Amniotic epithelial cell (primary cell): Measurements from ENCODE around the gene KRT9.
A peak's percentile ranks its signal among the peaks of the same experiment; 100 is the strongest.
"Not testable (repeated sequence)": the region's sequence is repeated elsewhere in the genome, so short reads cannot be mapped to it uniquely, and the experiment has no call there.

ENCODE experiments used
- DNase-seq: peaks from one replicate; pipeline ENCODE4 v3.0.0-alpha.2; 2010; ENCODE audit warnings: low read depth

Gene KRT9

GRCh38 chr17:41579484-41580243 lies 7.8 kb upstream of the KRT9 start:
- DNase-seq, result peak; percentile 72

DNA sequence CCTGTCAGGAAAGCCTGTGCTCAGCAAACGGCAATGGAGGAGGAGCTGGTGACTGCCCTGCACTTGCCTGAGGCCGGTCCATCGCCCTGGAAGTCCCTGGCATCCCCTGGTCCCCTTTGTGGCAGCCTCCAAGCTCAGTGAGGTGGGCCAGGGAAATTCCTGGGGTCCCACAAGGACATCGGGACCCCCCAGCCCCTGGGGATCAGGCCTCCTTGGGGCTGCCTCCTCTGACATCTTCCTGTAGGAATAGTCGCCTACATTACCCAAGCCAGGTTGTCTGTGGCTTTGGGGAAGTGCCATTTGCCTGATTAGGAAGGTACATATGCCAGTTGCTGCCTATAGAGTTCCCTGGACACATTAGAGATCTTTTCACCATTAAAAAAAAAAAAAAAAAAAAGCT lies 7.1 kb upstream of the KRT9 start:
- no peak for DNase-seq

GRCh38 chr17:41578538-41578937 lies 6.7 kb upstream of the KRT9 start:
- DNase-seq, result no peak

DNA sequence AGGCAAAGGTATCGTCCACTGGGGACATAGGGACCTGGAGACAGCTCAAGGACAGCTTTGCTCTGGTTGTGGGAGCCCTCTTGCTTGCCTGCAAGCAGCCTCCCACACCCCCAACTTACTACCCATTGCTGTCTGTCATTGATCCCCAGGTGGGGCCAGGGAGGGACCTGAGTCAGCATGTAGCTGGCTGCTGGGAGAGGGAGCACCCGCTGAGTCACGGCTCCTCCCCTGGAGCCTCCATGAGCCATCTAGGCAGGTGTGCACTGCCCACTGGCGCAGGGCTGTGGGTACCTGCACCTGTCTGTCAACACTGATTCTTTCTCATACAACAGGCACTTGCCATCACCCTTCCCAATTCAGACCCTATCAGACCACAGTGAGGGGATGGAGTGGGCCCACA lies 4.9 kb upstream of the KRT9 start:
- DNase-seq, result not testable (repeated sequence)

- no peak for DNase-seq
Measured at GRCh38 chr17:41575336-41575735, 3.5 kb upstream of the KRT9 start.

DNA sequence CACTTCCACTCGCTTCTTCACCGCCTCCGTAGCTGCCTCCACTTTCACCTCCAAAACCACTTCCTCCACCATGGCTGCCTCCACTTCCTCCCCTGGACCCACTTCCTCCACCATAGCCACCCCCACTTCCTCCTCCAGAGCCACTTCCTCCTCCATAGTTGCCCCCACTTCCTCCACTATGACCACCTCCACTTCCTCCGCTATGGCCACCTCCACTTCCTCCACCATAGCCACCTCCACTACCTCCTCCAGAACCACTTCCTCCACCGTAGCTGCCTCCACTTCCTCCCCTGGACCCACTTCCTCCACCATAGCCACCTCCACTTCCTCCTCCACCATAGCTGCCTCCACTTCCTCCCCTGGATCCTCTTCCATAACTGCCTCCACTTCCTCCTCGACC lies 4.5 kb downstream of the KRT9 start:
- DNase-seq, result no peak

- no peak for DNase-seq
Measured at GRCh38 chr17:41565338-41565737, 6.5 kb downstream of the KRT9 start.

- DNase-seq, result no peak
Measured at GRCh38 chr17:41563607-41564170, 8.2 kb downstream of the KRT9 start.

- no peak for DNase-seq
Measured at GRCh38 chr17:41561554-41561953, 10.3 kb downstream of the KRT9 start.

- DNase-seq, result peak; percentile 78
Measured at GRCh38 chr17:41559548-41559947, 12.3 kb downstream of the KRT9 start.

DNA sequence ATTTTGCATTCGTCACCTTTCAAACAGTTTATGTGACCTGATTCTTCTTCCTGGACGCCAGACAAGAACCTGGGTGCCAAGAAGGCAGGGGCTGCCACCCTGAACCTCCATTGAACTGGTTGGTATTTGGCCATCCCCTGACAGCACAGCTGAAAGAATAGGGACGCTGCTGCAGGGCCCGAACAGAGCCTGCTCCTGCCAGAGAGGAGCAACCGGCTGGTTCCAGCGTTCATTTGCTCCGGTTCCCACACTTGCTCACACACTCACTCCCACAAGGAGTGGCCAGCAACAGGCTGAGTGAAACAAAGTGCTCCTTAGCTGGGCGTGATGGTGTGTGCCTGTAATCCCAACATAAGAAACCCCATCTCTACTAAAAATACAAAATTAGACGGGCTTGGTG lies 14.9 kb downstream of the KRT9 start:
- no peak for DNase-seq

GRCh38 chr17:41556306-41556705 lies 15.6 kb downstream of the KRT9 start:
- no peak for DNase-seq

- DNase-seq, result peak; percentile 65
Measured at GRCh38 chr17:41555105-41555887, 16.6 kb downstream of the KRT9 start.

DNA sequence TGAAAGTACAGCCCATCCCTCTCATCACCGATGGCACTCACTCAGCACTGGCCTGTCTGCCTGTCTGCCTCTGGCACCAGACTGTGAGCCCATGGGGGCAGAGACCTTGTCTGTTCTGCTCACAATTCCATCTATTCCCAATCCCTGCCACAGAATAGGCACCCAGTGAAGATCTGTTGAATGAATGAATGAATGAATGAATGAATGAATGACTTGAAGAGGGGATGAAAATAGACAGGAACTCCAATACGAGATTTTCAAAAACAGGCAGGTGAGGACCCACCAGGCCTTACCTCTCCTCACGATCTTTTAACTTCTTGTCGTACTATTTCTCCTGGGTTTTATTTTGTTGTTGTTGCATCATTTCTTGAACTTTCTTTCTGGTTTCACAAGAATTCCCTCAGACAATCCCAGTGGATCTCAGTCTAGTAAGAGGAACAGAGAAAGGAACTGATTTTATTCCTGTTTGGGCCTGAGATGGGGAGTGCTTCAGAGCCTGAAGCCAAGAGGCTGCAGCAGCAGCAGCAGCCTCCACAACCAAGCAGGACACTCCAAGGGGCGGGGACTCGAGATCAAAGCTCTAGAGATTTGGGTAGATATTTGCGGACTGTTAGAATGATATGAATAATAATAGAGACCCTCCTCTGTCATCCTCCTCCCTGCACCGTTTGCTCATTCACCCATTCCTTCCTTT lies 17.7 kb downstream of the KRT9 start:
- no peak for DNase-seq

GRCh38 chr17:41553176-41553575 lies 18.7 kb downstream of the KRT9 start:
- DNase-seq, result peak; percentile 76

GRCh38 chr17:41552455-41552854 lies 19.4 kb downstream of the KRT9 start:
- DNase-seq, result no peak

DNA sequence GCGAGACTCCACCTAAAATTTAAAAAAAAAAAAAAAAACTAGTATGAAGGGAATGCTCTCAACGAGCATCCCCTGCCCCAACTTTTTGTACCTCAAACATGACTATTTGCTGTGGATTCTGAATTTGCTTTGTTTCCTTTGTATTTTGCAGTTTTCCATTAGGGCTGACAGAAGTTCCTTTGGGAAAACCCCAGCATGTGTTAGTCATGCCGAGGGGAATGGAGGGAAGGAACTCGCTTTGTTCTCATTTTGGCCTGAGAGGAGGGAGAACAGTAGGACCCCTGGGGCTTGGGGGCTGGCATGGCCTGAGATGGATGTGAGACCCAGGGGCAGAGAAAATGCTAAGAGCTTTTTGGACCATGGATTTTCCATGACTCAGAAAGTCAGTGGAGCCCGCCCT lies 20.5 kb downstream of the KRT9 start:
- no peak for DNase-seq

DNA sequence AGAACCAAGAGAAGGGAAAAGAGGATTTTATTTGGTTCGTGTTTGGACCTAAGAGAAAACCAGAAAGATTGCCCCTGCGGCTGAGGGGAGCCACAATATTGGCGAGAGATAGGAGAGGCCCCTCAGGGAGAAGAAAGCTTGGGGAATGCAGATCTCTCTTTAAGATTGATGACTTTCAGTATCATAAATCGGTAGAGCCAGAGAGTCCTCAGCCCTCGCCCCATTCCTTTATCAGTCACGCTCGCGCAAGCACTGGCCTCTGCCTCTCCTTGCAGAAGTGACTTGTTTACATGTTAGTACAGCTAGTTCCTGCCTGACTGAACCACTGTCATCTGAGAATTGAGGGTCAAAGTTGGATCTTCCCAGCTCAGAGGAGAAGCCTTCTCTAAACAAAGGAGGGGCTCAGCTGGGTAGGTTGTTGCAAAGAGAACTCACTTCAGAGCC lies 22.2 kb downstream of the KRT9 start:
- peak; percentile 78 for DNase-seq

DNA sequence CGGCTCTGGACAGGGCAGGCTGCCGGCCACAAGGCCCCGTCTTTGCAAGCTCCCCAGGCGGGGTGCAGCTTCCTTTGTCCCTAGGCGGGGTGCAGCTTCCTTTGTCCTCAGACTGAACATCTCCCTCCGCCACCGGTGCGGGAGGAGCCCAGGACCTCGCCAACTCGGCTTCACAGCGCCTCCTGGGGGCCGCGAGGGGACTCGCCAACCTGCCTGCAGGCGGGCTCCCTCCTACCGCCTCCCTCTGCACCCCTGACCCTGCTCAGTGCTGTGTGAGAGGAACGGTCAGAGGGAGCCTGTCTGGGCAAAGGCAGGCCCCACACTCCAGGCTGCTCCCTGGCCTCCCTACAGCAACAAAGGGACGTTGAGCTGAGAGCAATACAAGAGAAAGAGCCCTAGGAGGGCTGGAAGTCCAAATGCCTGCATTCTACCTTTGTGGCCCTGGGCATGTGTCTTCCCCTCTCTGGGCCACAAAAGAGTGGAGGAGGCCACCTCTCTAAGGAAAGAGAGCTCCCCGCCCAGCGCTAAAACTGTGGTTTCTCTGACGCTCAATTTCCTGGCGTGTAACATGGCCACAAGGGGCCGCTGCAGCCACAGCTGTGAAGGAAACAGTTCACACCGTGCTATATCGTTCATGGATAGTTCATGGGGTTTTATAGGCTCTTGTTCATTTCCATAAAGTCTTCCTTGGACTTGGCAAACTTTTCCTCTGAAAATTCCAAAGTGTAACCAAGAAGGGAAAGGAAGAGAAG lies 22.8 kb downstream of the KRT9 start:
- peak; percentile 88 for DNase-seq

DNA sequence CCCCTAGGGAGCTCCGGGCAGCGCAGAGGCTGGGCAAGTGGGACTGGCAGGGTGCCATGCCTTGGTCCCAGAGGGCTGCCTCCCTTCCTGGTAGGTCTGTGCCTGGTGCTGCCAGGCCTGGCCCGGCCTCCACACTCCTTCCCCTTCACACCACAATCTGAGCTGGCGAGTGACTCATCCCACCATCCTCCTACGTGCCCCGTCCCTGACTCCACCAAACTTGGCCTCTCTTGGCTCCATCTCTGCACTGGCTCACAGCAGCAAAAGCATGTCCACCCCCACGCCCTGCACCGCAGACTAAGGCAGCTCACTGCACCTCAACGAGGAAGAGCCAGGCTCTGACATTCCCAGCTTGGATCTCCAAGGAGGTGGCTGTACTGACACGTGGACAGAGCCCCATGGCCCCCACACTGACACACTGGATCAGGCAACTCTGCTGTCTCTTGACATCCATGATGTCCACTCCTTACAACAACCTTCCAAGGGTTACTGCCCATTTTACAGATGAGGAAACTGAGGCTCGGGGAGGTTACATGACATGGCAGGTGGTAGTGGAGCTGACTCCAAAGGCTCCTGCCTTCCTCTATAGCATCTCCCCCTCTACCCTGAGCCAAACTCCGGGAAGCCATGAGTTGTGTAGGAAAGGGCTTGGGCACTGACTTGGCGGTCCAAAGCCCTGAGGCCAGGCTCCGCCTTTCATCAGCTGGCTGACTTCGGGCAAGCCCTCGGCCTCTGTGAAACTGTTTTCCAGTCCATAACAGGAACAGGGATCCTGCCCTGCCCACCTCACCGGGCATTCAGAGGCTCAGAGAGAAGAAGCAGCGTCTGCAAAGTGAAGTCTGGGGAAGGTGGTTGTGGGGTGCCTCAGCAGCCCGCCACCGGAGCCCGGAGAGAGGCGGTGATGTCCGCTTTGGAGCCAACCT lies 23.7 kb downstream of the KRT9 start:
- DNase-seq, result peak; percentile 100

GRCh38 chr17:41547378-41547841 lies 24.4 kb downstream of the KRT9 start:
- DNase-seq, result peak; percentile 90
